DND-41 (cell line): Measurements from ENCODE around the gene CEACAM4.

Experiments
- ATAC-seq: fragments of 200-7000 bp; cut with Tn5 transposase; 3 replicates; pipeline ENCODE4 v1.9.1; 2021; ENCODE audit warnings: low read depth; ENCODE audit not compliant: insufficient read depth
- DNase-seq: peaks from one replicate; pipeline ENCODE4 v3.0.0-alpha.2; 2020
- H2AFZ ChIP-seq: 2 replicates; pipeline ENCODE4 v1.6.0; 2012; ENCODE audit warnings: low read depth, low read length
- H3K27ac ChIP-seq: 2 replicates; pipeline ENCODE4 v1.5.1; 2012; ENCODE audit warnings: low read length, inconsistent platforms
- H3K27me3 ChIP-seq: fragments of 200-600 bp; sonication (generic); 2 replicates; pipeline ENCODE4 v1.6.0; 2012; ENCODE audit warnings: low read length, mild to moderate bottlenecking, inconsistent platforms; ENCODE audit not compliant: insufficient read depth, poor library complexity
- H3K36me3 ChIP-seq: 2 replicates; pipeline ENCODE4 v1.5.1; 2012; ENCODE audit warnings: low read length, inconsistent platforms; ENCODE audit not compliant: insufficient read depth
- H3K4me1 ChIP-seq: 2 replicates; pipeline ENCODE4 v1.5.1; 2012; ENCODE audit warnings: mild to moderate bottlenecking, low read length; ENCODE audit not compliant: insufficient read depth
- H3K4me2 ChIP-seq: 2 replicates; pipeline ENCODE4 v1.6.0; 2012; ENCODE audit warnings: mild to moderate bottlenecking, moderate library complexity, low read length, inconsistent platforms; ENCODE audit not compliant: insufficient read depth
- H3K4me3 ChIP-seq, 2 experiments: fragments of 200-600 bp in 1 of 2; shearing (Covaris generic) in 1 of 2; 2 replicates each; pipeline ENCODE4 v1.5.1; 2012 to 2016; ENCODE audit warnings: inconsistent platforms in 2 of 2, low read length in 2 of 2, mild to moderate bottlenecking in 2 of 2, low read depth in 1 of 2, moderate library complexity in 1 of 2
- H3K79me2 ChIP-seq: 2 replicates; pipeline ENCODE4 v1.6.0; 2012; ENCODE audit warnings: low read length, inconsistent platforms; ENCODE audit not compliant: insufficient read depth
- H3K9ac ChIP-seq: 2 replicates; pipeline ENCODE4 v1.6.0; 2012; ENCODE audit warnings: low read depth, mild to moderate bottlenecking, inconsistent platforms, low read length, moderate library complexity
- H3K9me3 ChIP-seq: 2 replicates; pipeline ENCODE4 v1.5.1; 2012; ENCODE audit warnings: low read length, moderate library complexity, mild to moderate bottlenecking, inconsistent platforms; ENCODE audit not compliant: insufficient read depth, severe bottlenecking
- H4K20me1 ChIP-seq: 2 replicates; pipeline ENCODE4 v1.6.0; 2012; ENCODE audit warnings: low read length; ENCODE audit not compliant: insufficient read depth
- EZH2 ChIP-seq: IDR thresholded peaks from 3 replicates; pipeline ENCODE4 v1.6.1; 2012; ENCODE audit warnings: borderline replicate concordance, low read depth, mild to moderate bottlenecking, moderate library complexity, low read length, inconsistent platforms; ENCODE audit not compliant: severe bottlenecking
- TF ChIP-seq, protein P1 (sequence below): IDR thresholded peaks from 2 replicates; pipeline ENCODE4 v1.5.1; 2012; ENCODE audit warnings: borderline replicate concordance, low read length, moderate library complexity, mild to moderate bottlenecking; ENCODE audit not compliant: poor library complexity, severe bottlenecking; ENCODE audit errors: extremely low read depth

The CEACAM4 gene

DNA sequence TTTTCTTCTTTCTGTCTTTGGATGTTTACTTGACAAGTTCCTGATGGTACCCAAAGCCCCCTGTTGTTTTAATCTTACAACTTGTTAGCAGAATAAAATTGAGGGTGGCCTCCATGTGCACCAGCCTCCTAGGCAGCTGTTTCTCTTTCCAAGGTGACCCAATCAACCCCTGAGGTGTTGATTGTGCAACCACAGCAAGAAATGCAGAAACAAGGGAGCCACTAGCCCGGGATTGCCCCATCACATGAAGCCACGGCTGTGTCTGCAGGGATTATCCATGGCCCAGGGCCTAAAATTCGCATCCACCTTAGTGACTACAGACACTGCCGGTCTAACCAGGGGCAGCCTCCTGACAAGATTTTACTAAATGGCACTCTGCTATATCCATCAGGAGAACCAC is 14.4 kb downstream of the CEACAM4 start:
- DNase-seq (no peak), ATAC-seq (no peak)
- Histone ChIP-seq H3K27ac (no peak overlapping the region), H3K4me1 (no peaks in the 10 kb centered on the region), H4K20me1 (peaks cover 15% of the 10 kb centered on the region), H3K9me3 (no peaks in the 10 kb centered on the region), H3K36me3 (no peaks in the 10 kb centered on the region), H3K27me3 (no peaks in the 10 kb centered on the region), H3K9ac (no peak overlapping the region), H3K4me2 (no peak overlapping the region), H2AFZ (no peak overlapping the region), H3K4me3 (no peak overlapping the region), H3K79me2 (no peaks in the 10 kb centered on the region)
- TF ChIP-seq, protein P1, sequence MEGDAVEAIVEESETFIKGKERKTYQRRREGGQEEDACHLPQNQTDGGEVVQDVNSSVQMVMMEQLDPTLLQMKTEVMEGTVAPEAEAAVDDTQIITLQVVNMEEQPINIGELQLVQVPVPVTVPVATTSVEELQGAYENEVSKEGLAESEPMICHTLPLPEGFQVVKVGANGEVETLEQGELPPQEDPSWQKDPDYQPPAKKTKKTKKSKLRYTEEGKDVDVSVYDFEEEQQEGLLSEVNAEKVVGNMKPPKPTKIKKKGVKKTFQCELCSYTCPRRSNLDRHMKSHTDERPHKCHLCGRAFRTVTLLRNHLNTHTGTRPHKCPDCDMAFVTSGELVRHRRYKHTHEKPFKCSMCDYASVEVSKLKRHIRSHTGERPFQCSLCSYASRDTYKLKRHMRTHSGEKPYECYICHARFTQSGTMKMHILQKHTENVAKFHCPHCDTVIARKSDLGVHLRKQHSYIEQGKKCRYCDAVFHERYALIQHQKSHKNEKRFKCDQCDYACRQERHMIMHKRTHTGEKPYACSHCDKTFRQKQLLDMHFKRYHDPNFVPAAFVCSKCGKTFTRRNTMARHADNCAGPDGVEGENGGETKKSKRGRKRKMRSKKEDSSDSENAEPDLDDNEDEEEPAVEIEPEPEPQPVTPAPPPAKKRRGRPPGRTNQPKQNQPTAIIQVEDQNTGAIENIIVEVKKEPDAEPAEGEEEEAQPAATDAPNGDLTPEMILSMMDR: no peak
- TF ChIP-seq EZH2: no peak

DNA sequence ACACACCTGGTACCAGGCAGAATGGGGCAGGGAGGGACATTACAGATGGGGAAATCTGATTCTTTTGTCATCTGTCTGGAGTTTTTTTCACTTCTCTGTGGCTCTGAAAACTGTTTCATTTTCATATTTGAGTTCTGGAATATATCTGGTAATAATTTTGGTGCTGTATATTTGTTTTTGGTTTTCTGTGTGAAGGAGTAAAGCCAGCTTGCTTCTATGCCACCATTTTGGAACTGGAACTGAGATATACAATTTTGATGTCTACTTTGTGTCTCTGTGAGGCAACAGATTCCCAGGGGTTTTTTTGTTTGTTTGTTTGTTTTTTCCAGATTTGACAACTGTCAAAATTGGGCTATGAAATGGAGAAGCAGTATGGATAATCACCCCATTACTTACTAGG is 16.1 kb downstream of the CEACAM4 start:
- H3K9ac ChIP-seq: no peak overlapping the region
- H2AFZ ChIP-seq: no peak overlapping the region
- H3K79me2 ChIP-seq: no peaks in the 10 kb centered on the region
- H3K27ac ChIP-seq: no peak overlapping the region
- H3K27me3 ChIP-seq: peaks cover 6% of the 10 kb centered on the region
- no peak for DNase-seq
- no peaks in the 10 kb centered on the region for H3K4me1 ChIP-seq
- H3K36me3 ChIP-seq: no peaks in the 10 kb centered on the region
- ATAC-seq: no peak
- no peak overlapping the region for H3K4me2 ChIP-seq
- no peak for TF ChIP-seq EZH2
- TF ChIP-seq, protein P1: no peak
- H3K9me3 ChIP-seq: no peaks in the 10 kb centered on the region
- H4K20me1 ChIP-seq: peaks cover 5% of the 10 kb centered on the region; the same call in 1 of the 2 replicates
- no peak overlapping the region for H3K4me3 ChIP-seq

DNA sequence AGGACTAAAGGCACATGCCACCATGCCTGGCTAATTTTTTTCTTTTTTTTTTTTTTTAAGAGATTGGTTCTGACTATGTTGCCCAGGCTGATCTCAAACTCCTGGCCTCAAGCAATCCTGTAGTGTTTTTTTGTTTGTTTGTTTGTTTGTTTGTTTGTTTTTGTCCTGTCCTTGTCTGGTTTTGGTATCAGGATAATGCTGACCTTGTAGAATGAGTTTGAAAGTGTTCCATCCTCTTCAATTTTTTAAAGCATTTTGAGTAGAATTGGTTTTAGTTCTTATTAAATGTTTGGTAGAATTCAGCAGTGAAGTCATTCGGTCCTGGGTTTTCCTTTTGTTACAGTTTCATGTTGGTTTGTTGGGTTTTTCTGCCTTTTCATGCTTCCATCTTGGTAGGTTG is 19.2 kb downstream of the CEACAM4 start:
- ATAC-seq (no peak), DNase-seq (no peak)
- no peak overlapping the region for H3K27ac ChIP-seq
- H3K4me1 ChIP-seq: no peaks in the 10 kb centered on the region
- no peaks in the 10 kb centered on the region for H4K20me1 ChIP-seq
- no peaks in the 10 kb centered on the region for H3K79me2 ChIP-seq
- no peaks in the 10 kb centered on the region for H3K36me3 ChIP-seq
- peaks cover 10% of the 10 kb centered on the region for H3K27me3 ChIP-seq
- no peak overlapping the region for H3K4me3 ChIP-seq
- TF ChIP-seq, protein P1: no peak
- no peak for TF ChIP-seq EZH2
- H2AFZ ChIP-seq: no peak overlapping the region
- H3K4me2 ChIP-seq: no peak overlapping the region
- H3K9me3 ChIP-seq: no peaks in the 10 kb centered on the region
- no peak overlapping the region for H3K9ac ChIP-seq
